Activated CD8-positive, alpha-beta T cell treated with anti-CD3 and anti-CD28 coated beads for 36 hours (primary cell): ENCODE measurements around the gene PLA2G2D. TPM values are rescaled to one million over a fixed set of nuclear protein-coding genes. Genes with fewer than 3 reads are reported as not detected.
"Not testable (repeated sequence)": the region's sequence is repeated elsewhere in the genome, so short reads cannot be mapped to it uniquely, and the experiment has no call there.

Experiments
- ATAC-seq: fragments of 200-7000 bp; cut with Tn5 transposase; one replicate; pipeline ENCODE4 v1.10.0; 2021; ENCODE audit warnings: mild to moderate bottlenecking, moderate library complexity
- CTCF ChIA-PET: fragments of 350-600 bp; sonication (Branson Sonifier 250); formaldehyde crosslinking; loops from one replicate; lab custom pipeline; 2021; ENCODE audit warnings: antibody characterized with exemption; lab: Charles Lee
- POLR2A ChIA-PET: fragments of 350-600 bp; sonication (Branson Sonifier 250); formaldehyde crosslinking; loops from one replicate; lab custom pipeline; 2021; ENCODE audit warnings: antibody characterized with exemption; lab: Charles Lee
- DNase-seq: peaks from one replicate; pipeline ENCODE4 v3.0.0-alpha.2; 2020
- H3K27ac Mint-ChIP-seq: one replicate; pipeline ENCODE4 v1.8.0; 2021; ENCODE audit warnings: mild to moderate bottlenecking, mixed read lengths
- H3K27me3 Mint-ChIP-seq: one replicate; pipeline ENCODE4 v1.8.0; 2021; ENCODE audit warnings: mixed read lengths
- H3K36me3 Mint-ChIP-seq: one replicate; pipeline ENCODE4 v1.8.0; 2021; ENCODE audit warnings: low read depth, mixed read lengths
- H3K4me1 Mint-ChIP-seq: one replicate; pipeline ENCODE4 v1.8.0; 2021; ENCODE audit warnings: low read depth, mixed read lengths
- H3K4me3 Mint-ChIP-seq: one replicate; pipeline ENCODE4 v1.8.0; 2021; ENCODE audit warnings: mild to moderate bottlenecking, moderate library complexity, mixed read lengths
- H3K9me3 Mint-ChIP-seq: one replicate; pipeline ENCODE4 v1.8.0; 2021; ENCODE audit warnings: mixed read lengths
- CTCF ChIP-seq: fragments of 200-600 bp; IDR thresholded peaks from one replicate; pipeline ENCODE4 v1.8.0; 2022; ENCODE audit warnings: antibody characterized with exemption, mild to moderate bottlenecking
- intact Hi-C: fragments of 100-400 bp; cut with micrococcal nuclease; formaldehyde crosslinking; loops from one replicate; pipeline ENCODE4 v1.10.0; 2022
- total RNA-seq, 2 experiments: library from RNA; stranded (reverse); gene quantifications; one replicate each; pipeline ENCODE4 v1.2.3, GENCODE V29; 2021

Gene PLA2G2D
- total RNA-seq, 2 experiments from 2014 or later = not detected

GRCh38 chr1:20137604-20138003 is 18.3 kb upstream of the PLA2G2D start:
- H3K27ac Mint-ChIP-seq = no peak overlapping the region
- no peak overlapping the region for H3K4me3 Mint-ChIP-seq
- intact Hi-C loops = no loop called here
- CTCF ChIA-PET = no interaction called here
- H3K36me3 Mint-ChIP-seq = no peaks in the 10 kb centered on the region
- H3K27me3 Mint-ChIP-seq = peaks cover 8% of the 10 kb centered on the region
- no peak for TF ChIP-seq CTCF
- no peaks in the 10 kb centered on the region for H3K4me1 Mint-ChIP-seq
- POLR2A ChIA-PET = no interaction called here
- DNase-seq (no peak), ATAC-seq (no peak)
- no peaks in the 10 kb centered on the region for H3K9me3 Mint-ChIP-seq

GRCh38 chr1:20137055-20137454 is 17.7 kb upstream of the PLA2G2D start:
- no peaks in the 10 kb centered on the region for H3K36me3 Mint-ChIP-seq
- no peaks in the 10 kb centered on the region for H3K4me1 Mint-ChIP-seq
- no peak overlapping the region for H3K27ac Mint-ChIP-seq
- CTCF ChIA-PET = no interaction called here
- H3K27me3 Mint-ChIP-seq = peaks cover 8% of the 10 kb centered on the region
- no peak for DNase-seq
- no peak for TF ChIP-seq CTCF
- H3K9me3 Mint-ChIP-seq = no peaks in the 10 kb centered on the region
- no peak overlapping the region for H3K4me3 Mint-ChIP-seq
- intact Hi-C loops = no loop called here
- POLR2A ChIA-PET = no interaction called here
- no peak for ATAC-seq

- H3K36me3 Mint-ChIP-seq = no peaks in the 10 kb centered on the region
- H3K4me3 Mint-ChIP-seq = no peak overlapping the region
- ATAC-seq (no peak), DNase-seq (no peak)
- no peak overlapping the region for H3K27ac Mint-ChIP-seq
- intact Hi-C loops = no loop called here
- H3K9me3 Mint-ChIP-seq = no peaks in the 10 kb centered on the region
- no peak for TF ChIP-seq CTCF
- peaks cover 10% of the 10 kb centered on the region for H3K27me3 Mint-ChIP-seq
- ChIA-PET POLR2A (no interaction called here), CTCF (no interaction called here)
- H3K4me1 Mint-ChIP-seq = no peaks in the 10 kb centered on the region
Measured at GRCh38 chr1:20136249-20136648, 16.9 kb upstream of the PLA2G2D start.

- no peaks in the 10 kb centered on the region for H3K9me3 Mint-ChIP-seq
- no peak for ATAC-seq
- DNase-seq = no peak
- H3K36me3 Mint-ChIP-seq = no peaks in the 10 kb centered on the region
- intact Hi-C loops = no loop called here
- H3K4me3 Mint-ChIP-seq = no peak overlapping the region
- no peak for TF ChIP-seq CTCF
- ChIA-PET CTCF (no interaction called here), POLR2A (no interaction called here)
- H3K4me1 Mint-ChIP-seq = no peaks in the 10 kb centered on the region
- peaks cover 11% of the 10 kb centered on the region for H3K27me3 Mint-ChIP-seq
- H3K27ac Mint-ChIP-seq = no peak overlapping the region
Measured at GRCh38 chr1:20134995-20135394, 15.7 kb upstream of the PLA2G2D start.

- H3K27me3 Mint-ChIP-seq = peaks cover 11% of the 10 kb centered on the region
- DNase-seq, ATAC-seq, H3K27ac Mint-ChIP-seq, intact Hi-C loops, CTCF ChIA-PET, H3K9me3 Mint-ChIP-seq, H3K4me1 Mint-ChIP-seq, H3K4me3 Mint-ChIP-seq, H3K36me3 Mint-ChIP-seq: not testable (repeated sequence)
- POLR2A ChIA-PET = interaction anchor here (0.9 kb wide), 1 partner anchor 16 kb away, joined by 3 read pairs; no protein-coding TSS in a partner anchor
Measured at GRCh38 chr1:20130518-20130917, 11.2 kb upstream of the PLA2G2D start.
